GM12878 (cell line): ENCODE results near the gene TTLL3. TPM values are rescaled to one million over a fixed set of nuclear protein-coding genes. Genes with fewer than 3 reads are reported as not detected.

Source experiments
- ATAC-seq: fragments of 200-7000 bp; cut with Tn5 transposase; 3 replicates; pipeline ENCODE4 v1.9.1; 2020; ENCODE audit warnings: mild to moderate bottlenecking, moderate library complexity
- BruUV-seq: library from RNA; stranded (reverse); fragments of 400-500 nt; replicated peaks from 2 replicates; lab custom pipeline; 2021; lab: Mats Ljungman, UMichigan
- CTCF ChIA-PET: fragments of 300-600 bp; sonication (Branson Sonifier 250); formaldehyde crosslinking; extraction: SDS; loops from one replicate; lab custom pipeline; 2021; ENCODE audit warnings: inconsistent platforms; lab: Yijun Ruan, JAX
- POLR2A ChIA-PET: fragments of 350-600 bp; formaldehyde crosslinking; extraction: SDS; loops from one replicate; lab custom pipeline; 2021; ENCODE audit warnings: inconsistent platforms; lab: Charles Lee
- RAD21 ChIA-PET: fragments of 300-600 bp; sonication (Branson Sonifier 250); formaldehyde crosslinking; loops from one replicate; lab custom pipeline; 2023; ENCODE audit warnings: antibody characterized with exemption; ENCODE audit not compliant: unreplicated experiment; lab: Charles Lee
- SMC1A ChIA-PET: fragments of 300-600 bp; sonication (Branson Sonifier 250); formaldehyde crosslinking; loops from one replicate; lab custom pipeline; 2023; ENCODE audit not compliant: unreplicated experiment, uncharacterized antibody; lab: Charles Lee
- DNase-seq: peaks from one replicate; pipeline ENCODE4 v3.0.0-alpha.2; 2011; ENCODE audit warnings: low read depth, low spot score
- FAIRE-seq: peaks from 3 replicates; lab custom pipeline; 2011; peaks lifted over from hg19 to GRCh38; lab: Jason Lieb, UNC
- H2AFZ ChIP-seq: 2 replicates; pipeline ENCODE4 v1.6.0; 2011; ENCODE audit warnings: low read depth, low read length, control low read depth; ENCODE audit not compliant: control insufficient read depth
- H3K27ac ChIP-seq: 2 replicates; pipeline ENCODE4 v1.5.1; 2011; ENCODE audit warnings: control low read depth; ENCODE audit not compliant: control insufficient read depth, insufficient read depth
- H3K27me3 ChIP-seq, 2 experiments: replicated peaks in 1 of 2; 2 replicates each; pipeline versions ENCODE4 v1.6.0 to v1.6.1; 2011; ENCODE audit warnings: low read length in 1 of 2; ENCODE audit not compliant: control insufficient read depth in 2 of 2, insufficient read depth in 2 of 2
- H3K36me3 ChIP-seq, 2 experiments: 2 replicates each; pipeline ENCODE4 v1.5.1; 2011; ENCODE audit warnings: low read length in 1 of 2; ENCODE audit not compliant: control insufficient read depth in 2 of 2, insufficient read depth in 2 of 2
- H3K4me1 ChIP-seq: 2 replicates; pipeline ENCODE4 v1.6.1; 2011; ENCODE audit warnings: mild to moderate bottlenecking, low read length, moderate library complexity, mixed read lengths; ENCODE audit not compliant: control insufficient read depth, insufficient read depth
- H3K4me2 ChIP-seq: 2 replicates; pipeline ENCODE4 v1.6.0; 2011; ENCODE audit warnings: control low read depth; ENCODE audit not compliant: control insufficient read depth, insufficient read depth
- H3K4me3 ChIP-seq: fragments of 200-600 bp; sonication (generic); 2 replicates; pipeline ENCODE4 v1.5.1; 2016
- H3K79me2 ChIP-seq: 2 replicates; pipeline ENCODE4 v1.6.0; 2011; ENCODE audit warnings: low read length; ENCODE audit not compliant: control insufficient read depth, insufficient read depth
- H3K9ac ChIP-seq: 2 replicates; pipeline ENCODE4 v1.8.0; 2011; ENCODE audit warnings: low read length, control low read depth, mixed read lengths; ENCODE audit not compliant: control insufficient read depth, insufficient read depth
- H3K9me3 ChIP-seq: replicated peaks from 3 replicates; pipeline ENCODE4 v1.5.1; 2011; ENCODE audit warnings: mild to moderate bottlenecking, low read length; ENCODE audit not compliant: control insufficient read depth, insufficient read depth
- H4K20me1 ChIP-seq: 2 replicates; pipeline ENCODE4 v1.6.0; 2011; ENCODE audit not compliant: control insufficient read depth, insufficient read depth
- CBX3 ChIP-seq: fragments of 200-600 bp; sonication (generic); IDR thresholded peaks from 2 replicates; pipeline ENCODE4 v1.6.1; 2016; ENCODE audit warnings: low read depth, borderline replicate concordance
- EZH2 ChIP-seq: IDR thresholded peaks from 2 replicates; pipeline ENCODE4 v1.6.1; 2012; ENCODE audit warnings: low read depth, mild to moderate bottlenecking, control low read depth, inconsistent platforms, low read length, borderline replicate concordance; ENCODE audit not compliant: control insufficient read depth
- FOS ChIP-seq: IDR thresholded peaks from 3 replicates; pipeline ENCODE4 v1.6.1; 2011; ENCODE audit warnings: borderline replicate concordance; ENCODE audit not compliant: insufficient read length; ENCODE audit errors: extremely low read depth
- IKZF2 ChIP-seq, 2 experiments: fragments of 450-650 bp; IDR thresholded peaks; 2 replicates each; pipeline ENCODE4 v1.6.1; 2017; ENCODE audit warnings: mild to moderate bottlenecking in 2 of 2, moderate library complexity in 2 of 2
- MTA2 ChIP-seq: fragments of 450-650 bp; IDR thresholded peaks from 2 replicates; pipeline ENCODE4 v1.6.1; 2016; ENCODE audit warnings: low read depth, mild to moderate bottlenecking, moderate library complexity
- MYB ChIP-seq: fragments of 150-350 bp; IDR thresholded peaks from 2 replicates; pipeline ENCODE4 v1.6.1; 2014; ENCODE audit warnings: mild to moderate bottlenecking, low read depth, low read length, borderline replicate concordance
- PAX8 ChIP-seq: fragments of 450-650 bp; IDR thresholded peaks from 2 replicates; pipeline ENCODE4 v1.6.1; 2017; ENCODE audit warnings: mild to moderate bottlenecking, moderate library complexity
- RCOR1 ChIP-seq: conservative IDR thresholded peaks from 2 replicates; pipeline ENCODE4 v1.6.1; 2012; ENCODE audit warnings: low read depth, low read length, improper control_type of control experiment
- RELA ChIP-seq: fragments of 450-650 bp; IDR thresholded peaks from 2 replicates; pipeline ENCODE4 v1.8.0; 2014; ENCODE audit warnings: borderline replicate concordance; ENCODE audit not compliant: partially characterized antibody
- TARDBP ChIP-seq: IDR thresholded peaks from 2 replicates; pipeline ENCODE4 v1.6.1; 2016; ENCODE audit warnings: borderline replicate concordance
- ZZZ3 ChIP-seq: IDR thresholded peaks from 2 replicates; pipeline ENCODE4 v1.6.1; 2011; ENCODE audit warnings: low read depth; ENCODE audit not compliant: control insufficient read depth, insufficient read length
- WGBS: methylation state at CpG from one replicate; pipeline ENCODE4 v1.1.6; 2016; ENCODE audit warnings: low lambda C conversion rate; ENCODE audit not compliant: insufficient replicate concordance, insufficient coverage; ENCODE audit errors: missing lambda C conversion rate; 5-methylcytosine and 5-hydroxymethylcytosine counted together
- in situ Hi-C: fragments of 300-500 bp; cut with MboI; formaldehyde crosslinking; loops from 9 replicates; pipeline ENCODE4 v1.14.3; 2018; ENCODE audit warnings: mixed read lengths
- intact Hi-C: fragments of 100-400 bp; cut with micrococcal nuclease; formaldehyde crosslinking; loops from one replicate; pipeline ENCODE4 v1.14.2; 2022; ENCODE audit not compliant: unreplicated experiment
- polyA plus RNA-seq, 11 experiments: library from polyadenylated mRNA; depleted of rRNA in 4 of 11; unstranded in 6 of 11; stranded (reverse) in 5 of 11; fragments of >200 nt; fragmentation: Nextera tagmentation in 4 of 11; fragmentation: Illumina TruSeq in 1 of 11; extraction: Ambion mirVana in 4 of 11; extraction: Trizol in 1 of 11; gene quantifications; 1 replicate in 1 of 11; 2 replicates in 10 of 11; pipeline versions ENCODE4 v1.2.1 to v1.2.3, GENCODE V29; 2011 to 2016; ENCODE audit warnings: inconsistent platforms in 2 of 11, missing spikeins in 2 of 11, low read depth in 1 of 11
- total RNA-seq, 4 experiments: library from RNA; depleted of rRNA in 3 of 4; stranded (reverse); fragments of >200 nt in 3 of 4; fragmentation: Illumina TruSeq in 1 of 4; extraction: Trizol in 1 of 4; gene quantifications; 2 replicates each; pipeline versions ENCODE4 v1.2.1 to v1.2.3, GENCODE V29; 2013 to 2021
- TF ChIP-seq, protein P1 (sequence below): fragments of 450-650 bp; formaldehyde crosslinking; IDR thresholded peaks from 2 replicates; pipeline ENCODE4 v1.4.0; 2022; ENCODE audit warnings: mild to moderate bottlenecking, moderate library complexity
- TF ChIP-seq, protein P2 (sequence below): IDR thresholded peaks from 2 replicates; pipeline ENCODE4 v1.6.1; 2012; ENCODE audit warnings: improper control_type of control experiment, low read depth, low read length; ENCODE audit not compliant: insufficient replicate concordance
- TF ChIP-seq, protein P3 (sequence below): IDR thresholded peaks from 2 replicates; pipeline ENCODE4 v1.6.1; 2012; ENCODE audit warnings: low read depth, low read length, improper control_type of control experiment
- TF ChIP-seq, protein P4 (sequence below): IDR thresholded peaks from 2 replicates; pipeline ENCODE4 v1.6.1; 2012; ENCODE audit warnings: low read length, inconsistent platforms

Gene TTLL3
- total and polyA plus RNA-seq, 10 of the 15 experiments (the other 5 are each of a cell fraction or from before 2014, with no cell fraction given): 4.2 to 51.3 (median 18.9) TPM

DNA sequence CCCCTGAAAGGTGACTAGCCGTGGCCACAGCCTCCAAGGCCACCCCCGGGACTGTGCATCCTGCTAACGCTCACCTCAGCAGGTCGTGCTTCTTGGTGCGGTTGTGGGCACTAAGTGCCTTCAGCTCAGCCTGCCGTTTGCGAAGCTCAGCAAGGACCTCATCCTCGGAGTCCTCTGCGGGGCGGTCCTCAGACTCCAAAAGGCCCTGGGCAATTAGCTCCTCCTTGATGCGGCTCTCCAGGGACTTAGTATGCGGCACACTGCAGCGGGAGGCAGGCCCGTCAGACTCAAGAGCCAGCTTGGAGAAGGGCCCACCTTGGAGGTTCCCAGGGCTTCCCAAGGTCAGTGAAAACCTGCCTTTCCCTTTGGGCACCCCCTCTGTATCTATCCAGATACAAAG lies 26.1 kb upstream of the TTLL3 start:
- 92% methylated on average over 14 of the region's 14 CpGs for WGBS
- no peak for ATAC-seq
- ChIA-PET POLR2A (no interaction called here), CTCF (interaction anchor here (0.7 kb wide), 1 partner anchor 51 kb away, joined by 3 read pairs; no protein-coding TSS in a partner anchor), SMC1A (no interaction called here), RAD21 (no interaction called here)
- intact Hi-C loops: no loop called here
- H3K9ac ChIP-seq: no peak overlapping the region
- no peaks in the 10 kb centered on the region for H3K79me2 ChIP-seq
- H3K9me3 ChIP-seq: no peaks in the 10 kb centered on the region
- no peak for FAIRE-seq
- in situ Hi-C loops: no loop called here
- H3K4me3 ChIP-seq: no peak overlapping the region
- H2AFZ ChIP-seq: no peak overlapping the region
- H3K27me3 ChIP-seq: no peaks in the 10 kb centered on the region
- H3K27ac ChIP-seq: no peak overlapping the region
- H3K4me2 ChIP-seq: no peak overlapping the region
- peaks cover 4 to 7% of the 10 kb centered on the region in 2 experiments; a peak in 2 of 4 replicates for H3K36me3 ChIP-seq
- H4K20me1 ChIP-seq: no peaks in the 10 kb centered on the region
- no peak for DNase-seq
- BruUV-seq: no TSS peak
- peaks cover 24% of the 10 kb centered on the region for H3K4me1 ChIP-seq
- no peak for TF ChIP-seq RELA
- no peak for TF ChIP-seq ZZZ3
- no peak for TF ChIP-seq TARDBP
- TF ChIP-seq, protein P1, sequence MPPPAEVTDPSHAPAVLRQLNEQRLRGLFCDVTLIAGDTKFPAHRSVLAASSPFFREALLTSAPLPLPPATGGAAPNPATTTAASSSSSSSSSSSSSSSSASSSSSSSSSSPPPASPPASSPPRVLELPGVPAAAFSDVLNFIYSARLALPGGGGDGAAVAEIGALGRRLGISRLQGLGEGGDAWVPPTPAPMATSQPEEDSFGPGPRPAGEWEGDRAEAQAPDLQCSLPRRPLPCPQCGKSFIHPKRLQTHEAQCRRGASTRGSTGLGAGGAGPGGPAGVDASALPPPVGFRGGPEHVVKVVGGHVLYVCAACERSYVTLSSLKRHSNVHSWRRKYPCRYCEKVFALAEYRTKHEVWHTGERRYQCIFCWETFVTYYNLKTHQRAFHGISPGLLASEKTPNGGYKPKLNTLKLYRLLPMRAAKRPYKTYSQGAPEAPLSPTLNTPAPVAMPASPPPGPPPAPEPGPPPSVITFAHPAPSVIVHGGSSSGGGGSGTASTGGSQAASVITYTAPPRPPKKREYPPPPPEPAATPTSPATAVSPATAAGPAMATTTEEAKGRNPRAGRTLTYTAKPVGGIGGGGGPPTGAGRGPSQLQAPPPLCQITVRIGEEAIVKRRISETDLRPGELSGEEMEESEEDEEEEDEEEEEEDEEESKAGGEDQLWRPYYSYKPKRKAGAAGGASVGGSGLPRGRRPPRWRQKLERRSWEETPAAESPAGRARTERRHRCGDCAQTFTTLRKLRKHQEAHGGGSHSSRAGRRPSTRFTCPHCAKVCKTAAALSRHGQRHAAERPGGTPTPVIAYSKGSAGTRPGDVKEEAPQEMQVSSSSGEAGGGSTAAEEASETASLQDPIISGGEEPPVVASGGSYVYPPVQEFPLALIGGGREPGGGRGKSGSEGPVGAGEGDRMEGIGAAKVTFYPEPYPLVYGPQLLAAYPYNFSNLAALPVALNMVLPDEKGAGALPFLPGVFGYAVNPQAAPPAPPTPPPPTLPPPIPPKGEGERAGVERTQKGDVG (CRISPR knock-in tag): no peak
- TF ChIP-seq IKZF2 (IDR thresholded peaks at IDR 0.05): no peak
- TF ChIP-seq RCOR1: no peak
- TF ChIP-seq EZH2: no peak
- TF ChIP-seq, protein P2, sequence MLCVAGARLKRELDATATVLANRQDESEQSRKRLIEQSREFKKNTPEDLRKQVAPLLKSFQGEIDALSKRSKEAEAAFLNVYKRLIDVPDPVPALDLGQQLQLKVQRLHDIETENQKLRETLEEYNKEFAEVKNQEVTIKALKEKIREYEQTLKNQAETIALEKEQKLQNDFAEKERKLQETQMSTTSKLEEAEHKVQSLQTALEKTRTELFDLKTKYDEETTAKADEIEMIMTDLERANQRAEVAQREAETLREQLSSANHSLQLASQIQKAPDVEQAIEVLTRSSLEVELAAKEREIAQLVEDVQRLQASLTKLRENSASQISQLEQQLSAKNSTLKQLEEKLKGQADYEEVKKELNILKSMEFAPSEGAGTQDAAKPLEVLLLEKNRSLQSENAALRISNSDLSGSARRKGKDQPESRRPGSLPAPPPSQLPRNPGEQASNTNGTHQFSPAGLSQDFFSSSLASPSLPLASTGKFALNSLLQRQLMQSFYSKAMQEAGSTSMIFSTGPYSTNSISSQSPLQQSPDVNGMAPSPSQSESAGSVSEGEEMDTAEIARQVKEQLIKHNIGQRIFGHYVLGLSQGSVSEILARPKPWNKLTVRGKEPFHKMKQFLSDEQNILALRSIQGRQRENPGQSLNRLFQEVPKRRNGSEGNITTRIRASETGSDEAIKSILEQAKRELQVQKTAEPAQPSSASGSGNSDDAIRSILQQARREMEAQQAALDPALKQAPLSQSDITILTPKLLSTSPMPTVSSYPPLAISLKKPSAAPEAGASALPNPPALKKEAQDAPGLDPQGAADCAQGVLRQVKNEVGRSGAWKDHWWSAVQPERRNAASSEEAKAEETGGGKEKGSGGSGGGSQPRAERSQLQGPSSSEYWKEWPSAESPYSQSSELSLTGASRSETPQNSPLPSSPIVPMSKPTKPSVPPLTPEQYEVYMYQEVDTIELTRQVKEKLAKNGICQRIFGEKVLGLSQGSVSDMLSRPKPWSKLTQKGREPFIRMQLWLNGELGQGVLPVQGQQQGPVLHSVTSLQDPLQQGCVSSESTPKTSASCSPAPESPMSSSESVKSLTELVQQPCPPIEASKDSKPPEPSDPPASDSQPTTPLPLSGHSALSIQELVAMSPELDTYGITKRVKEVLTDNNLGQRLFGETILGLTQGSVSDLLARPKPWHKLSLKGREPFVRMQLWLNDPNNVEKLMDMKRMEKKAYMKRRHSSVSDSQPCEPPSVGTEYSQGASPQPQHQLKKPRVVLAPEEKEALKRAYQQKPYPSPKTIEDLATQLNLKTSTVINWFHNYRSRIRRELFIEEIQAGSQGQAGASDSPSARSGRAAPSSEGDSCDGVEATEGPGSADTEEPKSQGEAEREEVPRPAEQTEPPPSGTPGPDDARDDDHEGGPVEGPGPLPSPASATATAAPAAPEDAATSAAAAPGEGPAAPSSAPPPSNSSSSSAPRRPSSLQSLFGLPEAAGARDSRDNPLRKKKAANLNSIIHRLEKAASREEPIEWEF: no peak
- TF ChIP-seq MYB: no peak
- TF ChIP-seq, protein P3, sequence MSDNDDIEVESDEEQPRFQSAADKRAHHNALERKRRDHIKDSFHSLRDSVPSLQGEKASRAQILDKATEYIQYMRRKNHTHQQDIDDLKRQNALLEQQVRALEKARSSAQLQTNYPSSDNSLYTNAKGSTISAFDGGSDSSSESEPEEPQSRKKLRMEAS: no peak
- TF ChIP-seq, protein P4, sequence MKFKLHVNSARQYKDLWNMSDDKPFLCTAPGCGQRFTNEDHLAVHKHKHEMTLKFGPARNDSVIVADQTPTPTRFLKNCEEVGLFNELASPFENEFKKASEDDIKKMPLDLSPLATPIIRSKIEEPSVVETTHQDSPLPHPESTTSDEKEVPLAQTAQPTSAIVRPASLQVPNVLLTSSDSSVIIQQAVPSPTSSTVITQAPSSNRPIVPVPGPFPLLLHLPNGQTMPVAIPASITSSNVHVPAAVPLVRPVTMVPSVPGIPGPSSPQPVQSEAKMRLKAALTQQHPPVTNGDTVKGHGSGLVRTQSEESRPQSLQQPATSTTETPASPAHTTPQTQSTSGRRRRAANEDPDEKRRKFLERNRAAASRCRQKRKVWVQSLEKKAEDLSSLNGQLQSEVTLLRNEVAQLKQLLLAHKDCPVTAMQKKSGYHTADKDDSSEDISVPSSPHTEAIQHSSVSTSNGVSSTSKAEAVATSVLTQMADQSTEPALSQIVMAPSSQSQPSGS: no peak
- TF ChIP-seq CBX3: no peak
- no peak for TF ChIP-seq MTA2
- no peak for TF ChIP-seq FOS
- TF ChIP-seq PAX8: no peak
